Measurements from ENCODE around the gene DTD1.
A peak's percentile ranks its signal among the peaks of the same experiment; 100 is the strongest.

DTD1 gene

GRCh38 chr20:18614244-18614643 is 26.4 kb downstream of the DTD1 start:
- DNase-seq (ENCODE audit: extremely low read depth in 1 of 2, low read depth in 1 of 2) = no peak

DNA sequence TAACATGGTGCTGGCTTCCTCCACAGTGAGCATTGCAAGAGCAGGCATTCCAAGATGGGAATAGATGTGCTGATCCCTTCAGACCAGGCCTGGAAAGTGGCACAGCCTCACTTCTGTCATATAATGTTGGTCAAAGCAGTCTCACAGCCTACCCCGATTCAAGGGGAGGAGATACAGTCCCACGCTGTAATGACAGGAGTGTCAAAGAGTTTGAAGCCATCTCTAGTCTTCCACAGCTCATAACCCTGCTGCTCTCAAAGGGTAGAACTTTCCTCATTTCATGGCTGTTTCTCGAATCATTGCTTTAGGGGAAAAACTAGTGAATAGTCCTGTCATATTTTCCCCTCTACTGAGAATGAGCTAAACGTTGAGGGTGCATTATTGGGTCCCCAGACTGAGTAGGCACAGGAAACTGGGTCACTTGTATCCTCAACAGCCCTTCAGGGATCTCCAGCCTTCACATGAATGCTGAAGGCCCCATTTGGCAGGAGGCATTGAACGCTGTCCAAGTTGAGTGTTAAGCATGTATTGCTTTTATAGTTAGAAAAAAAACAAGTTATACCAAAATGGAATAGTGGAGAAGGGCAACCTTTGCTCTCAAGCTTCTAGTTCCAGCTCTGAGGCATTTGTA is 27.3 kb downstream of the DTD1 start:
- DNase-seq (ENCODE audit: extremely low read depth in 1 of 2, low read depth in 1 of 2) = no peak

- DNase-seq (ENCODE audit: extremely low read depth in 1 of 2, low read depth in 1 of 2) = no peak
These were observed 33.1 kb downstream of the DTD1 start for GRCh38 chr20:18621004-18621403.

- no peak for DNase-seq (ENCODE audit: extremely low read depth in 1 of 2, low read depth in 1 of 2)
These were observed 35.5 kb downstream of the DTD1 start for GRCh38 chr20:18623156-18623910.

DNA sequence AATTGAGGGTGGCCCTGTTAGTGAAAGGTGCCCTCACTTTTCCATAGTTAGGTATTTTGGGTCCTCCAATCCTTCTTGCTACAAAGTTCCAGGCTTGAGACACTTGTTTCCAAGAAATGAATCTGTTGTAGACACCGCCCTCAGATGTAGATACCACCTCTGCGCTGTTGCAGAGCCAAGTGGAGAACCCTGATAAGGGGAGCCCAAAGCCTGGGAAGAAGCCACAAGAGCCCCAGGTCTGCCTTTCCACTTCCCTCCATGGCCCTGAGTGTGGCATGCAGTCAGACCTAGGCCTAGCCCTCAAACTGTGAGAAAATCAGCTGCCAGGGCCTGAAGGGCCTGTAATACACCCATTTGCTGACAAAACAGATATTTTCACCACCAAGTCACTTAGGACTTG is 37.1 kb downstream of the DTD1 start:
- no peak for DNase-seq (ENCODE audit: extremely low read depth in 1 of 2, low read depth in 1 of 2)

DNA sequence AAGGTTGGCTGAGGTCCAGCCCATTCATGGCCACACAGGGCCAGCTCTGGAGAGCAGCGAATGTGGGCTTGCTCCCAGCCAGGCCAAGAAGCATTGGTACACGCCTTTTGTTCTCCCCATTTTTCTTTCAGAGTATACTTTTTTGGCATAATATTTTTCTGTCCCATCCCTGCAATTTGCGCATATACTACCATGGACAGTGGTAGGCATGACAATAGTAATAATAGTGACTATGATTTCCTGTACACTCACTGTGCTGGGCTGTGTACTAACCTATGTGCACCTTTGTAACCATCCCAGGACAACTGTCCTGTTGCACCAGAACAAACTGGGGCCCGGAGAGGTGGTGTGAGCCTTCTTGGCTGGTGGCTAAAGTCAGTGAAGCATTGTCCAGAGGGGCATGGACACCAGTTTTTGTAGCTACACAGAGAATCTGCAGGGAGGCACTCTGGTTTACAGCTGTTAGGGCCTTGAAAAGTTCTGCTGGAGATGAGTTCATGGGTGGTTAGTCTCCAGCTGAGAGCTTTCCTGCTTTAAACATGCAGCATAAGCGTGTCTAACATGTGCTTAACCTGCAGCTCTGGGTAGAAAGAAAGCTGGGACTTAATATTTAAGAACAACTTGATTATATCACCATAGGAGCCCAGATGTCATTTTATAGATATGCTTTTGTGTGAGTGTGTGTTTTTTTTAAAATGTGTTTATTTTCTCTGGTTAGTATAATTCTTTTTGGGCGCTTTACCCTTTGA is 38.2 kb downstream of the DTD1 start:
- DNase-seq (ENCODE audit: extremely low read depth in 1 of 2, low read depth in 1 of 2) = no peak

DNA sequence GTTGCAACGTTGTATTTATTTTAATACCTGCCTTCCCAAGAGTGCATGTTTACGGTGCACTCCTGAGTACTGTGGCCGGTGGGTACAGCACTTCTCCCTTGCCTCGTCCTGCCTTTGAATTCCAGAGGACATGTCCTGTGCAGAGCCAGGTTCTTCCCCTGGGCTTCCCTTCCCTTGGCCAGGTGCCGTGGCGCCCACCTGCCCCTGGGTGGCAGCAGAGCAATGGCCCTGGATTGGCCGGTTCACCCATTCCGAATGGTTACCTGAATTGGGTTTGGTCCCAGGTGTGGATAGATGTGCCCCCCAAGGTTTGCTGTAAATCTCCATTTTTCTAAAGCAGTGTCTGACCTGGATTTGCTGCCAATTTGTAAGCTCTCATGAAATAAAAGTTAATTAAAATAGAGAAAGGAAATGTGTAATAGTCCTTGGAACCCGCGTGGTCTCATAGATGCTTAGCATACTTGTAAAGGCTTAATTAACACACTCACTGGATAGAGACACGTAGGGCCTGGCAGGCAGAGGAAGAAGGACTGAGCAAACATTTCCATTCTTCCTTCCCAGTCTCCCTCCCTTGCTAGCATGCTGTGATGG is 40.6 kb downstream of the DTD1 start:
- DNase-seq (ENCODE audit: extremely low read depth in 1 of 2, low read depth in 1 of 2) = no peak

DNA sequence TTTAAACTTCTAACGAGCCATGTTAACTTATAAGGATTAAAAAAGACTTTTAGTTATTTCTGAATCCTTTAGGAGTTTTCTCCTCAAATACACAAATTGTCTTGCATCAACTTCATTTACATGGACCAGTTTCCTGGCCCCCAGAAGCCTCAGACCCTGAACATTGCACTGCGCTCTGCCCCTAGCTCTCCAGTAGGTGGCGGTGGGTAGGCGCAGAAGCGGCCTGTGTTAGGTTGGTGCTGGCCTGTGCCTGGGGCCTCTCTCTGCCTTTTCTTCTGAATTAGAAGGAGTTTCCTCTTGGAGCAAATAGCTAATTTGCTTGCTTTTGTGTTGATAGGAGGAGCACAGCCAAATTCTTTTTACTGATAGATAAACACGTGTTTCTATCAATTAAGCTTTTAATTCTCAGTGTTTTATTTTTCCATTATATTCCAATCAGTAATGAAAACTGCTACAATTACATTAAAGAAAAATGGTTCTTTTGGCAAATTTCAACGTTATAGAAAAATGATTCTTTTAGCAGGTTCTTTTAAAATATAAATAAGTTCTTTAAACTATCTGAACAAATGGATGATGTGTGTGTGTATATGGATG is 44.4 kb downstream of the DTD1 start:
- DNase-seq (ENCODE audit: extremely low read depth in 1 of 2, low read depth in 1 of 2) = peak; percentile 15 to 23

DNA sequence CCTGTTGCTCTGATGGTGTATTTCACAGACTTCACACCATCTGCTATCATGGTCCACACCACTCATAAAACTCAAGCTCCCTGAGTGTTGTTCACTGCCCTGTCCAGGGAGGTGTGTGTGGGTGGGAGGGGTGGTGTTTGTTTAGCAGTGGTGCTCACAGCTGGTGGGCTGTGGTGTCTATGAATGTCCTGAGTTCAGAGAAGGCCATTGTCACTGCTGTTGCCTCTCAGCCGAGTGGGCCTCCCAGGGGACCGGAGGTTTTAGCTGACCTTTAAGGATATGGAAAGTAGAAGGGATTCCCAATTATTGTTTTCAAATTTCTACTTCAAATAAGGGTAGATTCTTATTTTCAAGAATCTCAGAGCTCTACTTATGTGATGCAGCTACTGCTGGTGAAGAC is 45.6 kb downstream of the DTD1 start:
- DNase-seq (ENCODE audit: extremely low read depth in 1 of 2, low read depth in 1 of 2) = no peak

GRCh38 chr20:18634501-18634900 is 46.6 kb downstream of the DTD1 start:
- DNase-seq (ENCODE audit: extremely low read depth in 1 of 2, low read depth in 1 of 2) = no peak

DNA sequence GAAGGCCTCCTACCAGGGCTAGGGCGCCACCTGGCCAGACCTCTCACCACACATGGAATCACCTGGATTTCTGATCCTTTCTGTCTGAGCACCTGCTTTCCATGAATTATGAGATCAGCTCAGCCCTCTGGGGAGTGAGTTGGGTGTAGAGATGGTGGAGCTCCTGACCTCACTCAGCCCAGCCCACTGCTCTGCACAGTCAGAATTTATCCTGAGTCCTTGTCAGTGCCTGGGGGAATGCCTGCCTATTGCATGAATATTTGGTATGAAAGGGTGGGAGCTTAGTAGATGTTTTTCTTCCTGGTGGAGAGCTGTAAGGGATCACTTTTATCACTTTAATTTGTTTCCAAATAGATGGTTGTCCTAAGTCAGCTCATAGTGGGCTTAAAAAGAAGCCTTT is 47.5 kb downstream of the DTD1 start:
- no peak for DNase-seq (ENCODE audit: extremely low read depth in 1 of 2, low read depth in 1 of 2)

DNA sequence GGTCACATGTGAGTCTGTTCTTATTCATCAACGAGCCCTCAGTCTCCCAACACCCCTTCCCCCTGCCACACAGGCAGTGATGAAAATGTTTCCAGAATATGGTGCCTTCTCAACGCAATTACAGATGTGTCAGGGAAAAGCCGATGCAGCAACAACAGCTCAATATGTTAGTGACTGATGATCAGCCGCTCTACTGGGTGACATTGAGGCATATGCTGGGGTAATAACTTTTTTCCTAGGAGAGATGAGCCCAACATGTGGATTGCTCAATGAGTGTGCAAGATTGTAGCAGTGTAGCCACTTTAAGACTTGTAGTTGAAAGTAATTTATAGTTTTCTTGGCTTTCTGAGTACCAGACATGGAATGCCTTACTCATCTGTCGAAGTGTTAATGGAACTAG is 49.4 kb downstream of the DTD1 start:
- DNase-seq (ENCODE audit: extremely low read depth in 1 of 2, low read depth in 1 of 2) = no peak

DNA sequence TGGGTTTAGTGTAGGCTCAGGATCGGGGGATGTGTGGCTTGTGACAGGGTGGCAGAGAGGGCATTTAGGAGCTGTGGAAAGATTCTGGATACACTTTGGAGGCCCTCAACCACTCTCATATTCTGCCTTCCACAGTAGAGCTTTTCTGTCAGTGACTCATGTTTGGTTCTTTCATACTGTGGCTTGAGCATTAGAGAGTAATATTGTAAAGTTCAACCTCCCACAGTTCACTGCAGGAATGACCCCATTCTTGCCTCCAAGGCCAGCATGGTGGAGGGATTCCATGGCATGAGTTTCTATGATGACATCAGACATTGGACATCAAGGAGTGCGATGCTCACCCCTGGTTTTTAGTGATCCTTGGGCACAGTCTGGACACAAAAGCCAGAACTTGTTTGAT is 50.9 kb downstream of the DTD1 start:
- DNase-seq (ENCODE audit: extremely low read depth in 1 of 2, low read depth in 1 of 2) = no peak

- no peak for DNase-seq (ENCODE audit: extremely low read depth in 1 of 2, low read depth in 1 of 2)
These were observed 51.7 kb downstream of the DTD1 start for GRCh38 chr20:18639501-18639979.

DNA sequence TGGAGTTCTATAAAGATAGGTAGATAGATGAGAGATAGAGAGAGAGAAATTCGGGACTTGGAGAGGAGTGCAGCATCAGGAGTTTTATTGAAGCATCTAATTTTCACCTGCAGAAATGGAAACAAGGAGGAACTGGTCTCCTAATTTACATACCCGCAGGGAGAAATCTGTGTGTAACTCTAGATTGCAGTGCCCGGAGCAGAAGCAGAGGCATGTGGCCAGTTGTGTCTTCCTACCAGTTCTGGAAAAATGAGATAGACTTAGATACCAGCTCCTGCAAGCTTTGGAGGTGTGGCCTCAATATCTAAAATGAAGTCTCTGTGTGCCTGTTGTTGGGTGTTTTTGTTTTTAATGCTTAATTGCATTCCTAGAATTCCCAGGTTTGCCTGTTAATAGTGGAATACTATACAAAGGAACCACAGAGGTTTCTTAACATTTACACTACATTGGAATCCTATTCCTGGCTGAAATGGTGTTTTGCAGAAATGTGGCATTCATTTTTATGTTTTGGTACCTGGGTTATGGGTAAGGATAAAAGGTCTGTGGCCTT is 57.4 kb downstream of the DTD1 start:
- DNase-seq (ENCODE audit: extremely low read depth in 1 of 2, low read depth in 1 of 2) = no peak

- DNase-seq (ENCODE audit: extremely low read depth in 1 of 2, low read depth in 1 of 2) = no peak
These were observed 58.0 kb downstream of the DTD1 start for GRCh38 chr20:18645851-18646250.

- DNase-seq (ENCODE audit: extremely low read depth in 1 of 2, low read depth in 1 of 2) = no peak
These were observed 59.9 kb downstream of the DTD1 start for GRCh38 chr20:18647777-18648176.

DNA sequence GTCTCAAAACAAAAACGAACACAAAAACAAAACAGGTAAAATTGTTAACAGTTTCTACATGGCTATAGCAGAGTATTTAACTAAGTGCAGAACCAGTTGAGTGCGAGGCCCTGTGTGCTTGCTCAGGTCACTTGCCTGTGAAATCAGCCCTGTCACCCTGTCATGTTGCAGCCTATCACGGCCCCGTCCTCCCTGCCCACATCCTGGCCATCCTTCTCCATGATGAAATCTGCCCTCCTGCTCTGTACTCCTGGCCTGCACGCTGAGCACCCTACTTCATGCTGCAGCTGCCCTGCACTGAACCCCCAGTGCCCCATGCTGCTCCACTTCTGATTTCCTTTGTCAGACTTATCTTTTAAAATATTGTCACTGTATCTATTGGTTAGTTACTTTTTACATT is 62.4 kb downstream of the DTD1 start:
- DNase-seq (ENCODE audit: extremely low read depth in 1 of 2, low read depth in 1 of 2) = no peak

- DNase-seq (ENCODE audit: extremely low read depth in 1 of 2, low read depth in 1 of 2) = no peak
These were observed 66.0 kb downstream of the DTD1 start for GRCh38 chr20:18653736-18654447.

GRCh38 chr20:18654448-18654773 is 66.6 kb downstream of the DTD1 start:
- DNase-seq (ENCODE audit: extremely low read depth in 1 of 2, low read depth in 1 of 2) = no peak
